Measurements from ENCODE around the gene ATOH8. TPM values are rescaled to one million over a fixed set of nuclear protein-coding genes. Genes with fewer than 3 reads are reported as not detected.

The ATOH8 gene
- total RNA-seq, 1 donor from 2014 or later, result 2.2 TPM

DNA sequence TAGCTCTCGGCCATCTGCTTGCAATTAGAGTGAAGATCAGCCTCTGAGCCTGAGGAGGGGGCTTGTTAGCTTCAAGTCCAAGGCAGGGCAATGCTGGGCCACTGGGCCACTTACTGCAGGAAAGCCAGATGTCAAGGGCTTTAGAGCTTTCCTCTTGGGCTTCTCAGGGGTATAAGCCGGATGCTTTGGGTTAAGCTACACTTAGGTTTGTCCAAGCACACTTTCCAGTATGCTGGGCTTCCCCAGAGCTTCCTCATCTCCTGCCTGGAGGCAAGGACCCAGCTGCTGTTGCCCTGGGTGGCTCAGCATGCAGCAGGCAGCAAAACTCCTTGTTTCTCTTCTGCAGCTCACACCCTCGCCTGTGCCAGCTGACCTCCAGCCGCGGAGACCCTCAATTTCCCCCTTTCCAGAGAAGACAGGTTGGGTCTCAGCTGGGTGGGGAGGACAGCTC, 29.0 kb upstream of the ATOH8 start:
- Mint-ChIP-seq H3K4me1 (ENCODE audit: low read depth) (peaks cover 4% of the 10 kb centered on the region), H3K36me3 (ENCODE audit: low read depth) (peaks cover 1% of the 10 kb centered on the region), H3K27me3 (ENCODE audit: low read depth) (peaks cover 55% of the 10 kb centered on the region), H3K9me3 (ENCODE audit: low read depth) (peaks cover 6% of the 10 kb centered on the region), H3K4me3 (ENCODE audit: unreplicated experiment) (no peak overlapping the region), H3K27ac (ENCODE audit: unreplicated experiment) (no peak overlapping the region)
- TF ChIP-seq, protein P1, sequence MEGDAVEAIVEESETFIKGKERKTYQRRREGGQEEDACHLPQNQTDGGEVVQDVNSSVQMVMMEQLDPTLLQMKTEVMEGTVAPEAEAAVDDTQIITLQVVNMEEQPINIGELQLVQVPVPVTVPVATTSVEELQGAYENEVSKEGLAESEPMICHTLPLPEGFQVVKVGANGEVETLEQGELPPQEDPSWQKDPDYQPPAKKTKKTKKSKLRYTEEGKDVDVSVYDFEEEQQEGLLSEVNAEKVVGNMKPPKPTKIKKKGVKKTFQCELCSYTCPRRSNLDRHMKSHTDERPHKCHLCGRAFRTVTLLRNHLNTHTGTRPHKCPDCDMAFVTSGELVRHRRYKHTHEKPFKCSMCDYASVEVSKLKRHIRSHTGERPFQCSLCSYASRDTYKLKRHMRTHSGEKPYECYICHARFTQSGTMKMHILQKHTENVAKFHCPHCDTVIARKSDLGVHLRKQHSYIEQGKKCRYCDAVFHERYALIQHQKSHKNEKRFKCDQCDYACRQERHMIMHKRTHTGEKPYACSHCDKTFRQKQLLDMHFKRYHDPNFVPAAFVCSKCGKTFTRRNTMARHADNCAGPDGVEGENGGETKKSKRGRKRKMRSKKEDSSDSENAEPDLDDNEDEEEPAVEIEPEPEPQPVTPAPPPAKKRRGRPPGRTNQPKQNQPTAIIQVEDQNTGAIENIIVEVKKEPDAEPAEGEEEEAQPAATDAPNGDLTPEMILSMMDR (IDR thresholded peaks at IDR 0.05), result no peak
- DNase-seq (ENCODE audit: low spot score), result no peak

GRCh38 chr2:85725451-85725850, 28.3 kb upstream of the ATOH8 start:
- H3K9me3 Mint-ChIP-seq (ENCODE audit: low read depth), result peaks cover 1% of the 10 kb centered on the region
- peaks cover 1% of the 10 kb centered on the region for H3K36me3 Mint-ChIP-seq (ENCODE audit: low read depth)
- H3K27ac Mint-ChIP-seq (ENCODE audit: unreplicated experiment), result no peak overlapping the region
- peaks cover 49% of the 10 kb centered on the region for H3K27me3 Mint-ChIP-seq (ENCODE audit: low read depth)
- no peak overlapping the region for H3K4me3 Mint-ChIP-seq (ENCODE audit: unreplicated experiment)
- H3K4me1 Mint-ChIP-seq (ENCODE audit: low read depth), result peaks cover 4% of the 10 kb centered on the region
- DNase-seq (ENCODE audit: low spot score), result no peak
- TF ChIP-seq, protein P1 (IDR thresholded peaks at IDR 0.05), result no peak

GRCh38 chr2:85727798-85728197, 26.0 kb upstream of the ATOH8 start:
- no peak overlapping the region for H3K27ac Mint-ChIP-seq (ENCODE audit: unreplicated experiment)
- no peaks in the 10 kb centered on the region for H3K9me3 Mint-ChIP-seq (ENCODE audit: low read depth)
- peaks cover 50% of the 10 kb centered on the region for H3K27me3 Mint-ChIP-seq (ENCODE audit: low read depth)
- TF ChIP-seq, protein P1 (IDR thresholded peaks at IDR 0.05), result no peak
- peaks cover 4% of the 10 kb centered on the region for H3K4me1 Mint-ChIP-seq (ENCODE audit: low read depth)
- no peak overlapping the region for H3K4me3 Mint-ChIP-seq (ENCODE audit: unreplicated experiment)
- H3K36me3 Mint-ChIP-seq (ENCODE audit: low read depth), result peaks cover 1% of the 10 kb centered on the region
- no peak for DNase-seq (ENCODE audit: low spot score)

GRCh38 chr2:85728342-85728741, 25.4 kb upstream of the ATOH8 start:
- no peak overlapping the region for H3K27ac Mint-ChIP-seq (ENCODE audit: unreplicated experiment)
- peaks cover 4% of the 10 kb centered on the region for H3K4me1 Mint-ChIP-seq (ENCODE audit: low read depth)
- no peak overlapping the region for H3K4me3 Mint-ChIP-seq (ENCODE audit: unreplicated experiment)
- peaks cover 1% of the 10 kb centered on the region for H3K36me3 Mint-ChIP-seq (ENCODE audit: low read depth)
- TF ChIP-seq, protein P1 (IDR thresholded peaks at IDR 0.05), result no peak
- H3K9me3 Mint-ChIP-seq (ENCODE audit: low read depth), result no peaks in the 10 kb centered on the region
- DNase-seq (ENCODE audit: low spot score), result no peak
- H3K27me3 Mint-ChIP-seq (ENCODE audit: low read depth), result peaks cover 50% of the 10 kb centered on the region

DNA sequence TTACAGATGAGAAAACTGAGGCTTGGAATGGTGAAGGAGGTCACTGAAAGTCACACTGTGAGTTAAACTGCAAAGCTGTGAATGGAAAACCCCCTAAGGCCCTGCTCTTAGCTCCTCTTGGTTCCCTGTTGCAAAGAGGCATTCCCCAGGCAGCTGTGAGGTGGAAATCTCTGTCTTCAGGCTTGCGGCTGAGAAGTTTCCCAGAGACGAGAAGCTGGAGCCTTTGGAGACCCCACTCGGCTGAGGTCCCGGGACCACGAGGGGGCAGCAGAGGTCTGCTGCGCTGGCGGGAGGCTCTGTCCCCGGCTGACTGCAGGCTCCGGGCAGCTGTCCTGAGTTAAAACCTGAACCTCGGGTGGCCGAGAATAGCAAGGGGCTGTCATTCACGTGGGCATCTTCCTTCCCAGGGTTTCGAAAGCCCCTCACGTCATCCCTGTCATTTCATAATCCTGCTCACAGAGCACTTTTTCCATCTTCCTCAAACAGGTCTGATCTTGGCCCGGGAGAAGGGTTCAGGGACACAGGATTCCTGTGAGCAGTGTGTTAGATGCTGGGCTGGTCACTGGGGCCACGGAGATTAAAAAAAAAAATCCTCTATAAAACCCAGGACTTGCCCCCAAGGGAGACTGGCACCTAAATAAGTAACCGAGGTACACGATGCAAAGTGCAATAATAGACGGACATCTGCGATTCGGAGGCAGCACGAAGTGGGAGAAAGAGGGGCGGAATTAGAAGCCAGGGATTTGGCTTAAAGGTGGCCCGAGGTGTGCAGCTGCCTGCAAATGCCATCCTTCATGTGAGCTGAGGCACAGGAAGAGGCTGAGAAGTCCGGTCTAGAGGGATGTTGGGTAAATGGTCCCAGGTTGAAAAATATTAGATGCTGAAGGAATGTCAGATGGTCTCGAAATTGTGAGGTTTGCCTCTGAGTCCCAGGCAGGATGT, 24.6 kb upstream of the ATOH8 start:
- Mint-ChIP-seq H3K4me3 (ENCODE audit: unreplicated experiment) (no peak overlapping the region), H3K4me1 (ENCODE audit: low read depth) (peaks cover 4% of the 10 kb centered on the region), H3K27ac (ENCODE audit: unreplicated experiment) (no peak overlapping the region), H3K36me3 (ENCODE audit: low read depth) (peaks cover 1% of the 10 kb centered on the region), H3K27me3 (ENCODE audit: low read depth) (peaks cover 51% of the 10 kb centered on the region), H3K9me3 (ENCODE audit: low read depth) (no peaks in the 10 kb centered on the region)
- DNase-seq (ENCODE audit: low spot score), result no peak
- TF ChIP-seq, protein P1 (IDR thresholded peaks at IDR 0.05), result peak; percentile 98

Measured in chondrocyte (in vitro differentiated cells).